ENCODE measurements around the gene F11.
"Not testable (repeated sequence)": the region's sequence is repeated elsewhere in the genome, so short reads cannot be mapped to it uniquely, and the experiment has no call there.

Gene F11

DNA sequence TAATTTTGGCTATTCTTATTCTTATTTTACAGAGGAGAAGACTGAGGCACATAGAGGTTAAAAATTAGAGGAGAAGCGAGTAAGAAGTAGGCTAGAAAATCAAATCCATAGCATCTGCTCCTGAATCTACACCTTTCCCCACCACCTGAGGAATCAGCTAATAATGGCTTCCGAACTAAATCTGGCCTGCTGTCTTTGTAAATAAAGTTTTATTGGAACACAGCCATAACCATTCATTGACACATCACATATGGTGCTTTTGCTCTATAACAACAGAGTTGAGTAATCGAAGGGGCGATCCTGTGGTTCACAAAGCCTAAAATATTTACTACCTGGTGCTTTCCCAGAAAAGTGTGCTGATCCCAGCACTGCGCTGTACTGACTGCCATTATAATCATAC lies 38.2 kb downstream of the F11 start:
- DNase-seq, result no peak

GRCh38 chr4:186304866-186305505 lies 39.0 kb downstream of the F11 start:
- DNase-seq, result no peak

DNA sequence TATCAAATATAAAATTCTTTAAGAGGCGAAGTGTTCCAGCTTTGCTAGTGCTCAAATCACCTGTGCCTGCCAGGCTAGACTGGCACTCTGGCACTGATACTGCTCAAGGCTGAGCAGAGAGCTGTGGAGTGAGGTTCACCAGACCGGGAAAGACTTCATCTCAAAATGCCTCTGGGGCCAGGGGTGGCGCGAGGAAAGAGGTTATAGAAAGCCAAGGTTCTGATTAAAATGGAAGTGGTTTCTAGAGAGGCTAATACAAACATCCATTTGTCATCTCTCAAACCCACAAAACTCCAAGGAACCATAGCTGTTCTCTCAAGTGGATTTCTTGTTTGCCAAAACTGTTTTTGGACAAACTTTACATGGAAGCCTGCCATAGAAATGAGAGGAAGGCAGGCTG lies 41.5 kb downstream of the F11 start:
- DNase-seq, result no peak

GRCh38 chr4:186307916-186308315 lies 41.9 kb downstream of the F11 start:
- no peak for DNase-seq

- DNase-seq, result peak; percentile 71
These were observed 52.5 kb downstream of the F11 start for GRCh38 chr4:186318481-186318880.

DNA sequence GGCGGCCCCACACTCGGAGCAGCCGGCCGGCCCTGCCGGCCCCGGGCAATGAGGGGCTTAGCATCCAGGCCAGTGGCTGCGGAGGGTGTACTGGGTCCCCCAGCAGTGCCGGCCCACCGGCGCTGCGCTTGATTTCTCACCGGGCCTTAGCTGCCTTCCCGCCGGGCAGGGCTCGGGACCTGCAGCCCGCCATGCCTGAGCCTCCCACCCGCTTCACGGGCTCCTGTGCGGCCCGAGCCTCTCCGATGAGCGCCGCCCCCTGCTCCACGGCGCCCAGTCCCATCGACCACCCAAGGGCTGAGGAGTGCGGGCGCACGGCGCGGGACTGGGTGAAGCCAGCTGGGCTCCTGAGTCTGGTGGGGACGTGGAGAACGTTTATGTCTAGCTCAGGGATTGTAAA lies 58.7 kb downstream of the F11 start:
- DNase-seq, result not testable (repeated sequence)

DNA sequence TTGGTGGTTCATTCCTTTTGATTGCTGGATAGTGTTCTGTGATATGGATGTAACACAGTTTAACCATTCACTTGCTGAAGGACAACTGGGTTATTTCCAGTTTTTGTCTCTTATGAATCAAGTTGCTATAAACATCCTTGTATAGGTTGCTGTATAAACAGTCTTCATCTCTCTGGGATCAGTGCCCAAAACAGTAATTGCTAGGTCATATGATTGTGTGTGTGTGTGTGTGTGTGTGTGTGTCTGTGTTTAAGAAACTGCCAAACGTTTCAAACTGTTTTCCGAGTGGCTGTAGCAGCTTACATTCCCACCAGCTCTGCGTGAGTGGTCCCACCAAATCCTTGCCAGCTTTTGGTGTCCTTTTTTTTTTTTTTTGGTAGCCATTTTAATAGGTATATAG lies 60.4 kb downstream of the F11 start:
- DNase-seq, result no peak

DNA sequence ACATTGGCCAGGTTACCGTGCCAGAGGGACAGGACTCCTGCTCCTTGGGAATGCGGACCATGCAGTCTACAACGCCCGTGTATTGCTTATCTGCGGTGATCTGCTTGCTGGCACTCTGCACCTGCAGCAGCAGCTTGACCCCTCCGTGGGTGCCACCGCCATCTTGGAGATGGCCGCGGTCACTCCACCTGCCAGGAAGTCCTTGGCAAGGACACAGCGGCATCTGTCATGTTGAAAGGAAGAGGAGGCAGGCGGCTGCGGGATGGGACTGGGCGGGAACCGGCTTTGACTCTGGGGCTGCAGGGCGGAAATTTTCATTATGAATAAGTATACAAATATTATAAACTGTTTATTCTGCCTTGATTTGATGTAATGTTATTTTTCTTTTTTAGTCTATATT lies 63.4 kb downstream of the F11 start:
- no peak for DNase-seq

DNA sequence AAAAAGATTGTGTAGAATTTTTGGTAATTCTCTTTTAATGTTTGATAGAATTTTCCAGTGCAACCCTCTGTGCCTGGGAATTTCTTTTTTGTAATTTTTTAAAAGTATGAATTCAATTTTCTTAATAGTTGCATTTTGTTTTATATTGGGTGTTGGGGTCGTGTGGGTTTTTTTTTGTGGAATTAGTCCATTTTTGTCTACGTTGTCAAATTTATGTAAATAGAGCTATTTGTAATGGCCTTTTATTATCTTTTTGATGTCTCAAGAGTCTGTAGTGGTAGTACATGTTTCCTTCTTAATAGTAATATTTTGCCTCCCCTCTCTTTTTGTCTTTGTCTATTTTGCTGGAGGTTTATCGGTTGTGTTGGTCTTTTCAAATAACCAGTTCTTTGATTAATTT lies 64.4 kb downstream of the F11 start:
- no peak for DNase-seq

- DNase-seq, result no peak
These were observed 69.8 kb downstream of the F11 start for GRCh38 chr4:186335793-186336192.

Data from NCI-H524 treated with DMSO at 0.1 percent for 48 hours (cell line).